NCI-H82 treated with DMSO at 0.1 percent for 48 hours (cell line): Measurements from ENCODE around the gene AADACL3.

ENCODE experiments used
- DNase-seq: peaks from one replicate; lab custom pipeline; 2025; ENCODE audit not compliant: unreplicated experiment; lab: John Stamatoyannopoulos, UW

Gene AADACL3

GRCh38 chr1:12763479-12763878, 47.6 kb downstream of the AADACL3 start:
- no peak for DNase-seq

- DNase-seq: no peak
These were observed 48.1 kb downstream of the AADACL3 start for GRCh38 chr1:12764016-12764415.

GRCh38 chr1:12769031-12769430, 53.1 kb downstream of the AADACL3 start:
- no peak for DNase-seq

GRCh38 chr1:12769976-12770505, 54.1 kb downstream of the AADACL3 start:
- DNase-seq: no peak

- no peak for DNase-seq
These were observed 54.7 kb downstream of the AADACL3 start for GRCh38 chr1:12770620-12771019.

GRCh38 chr1:12771186-12771585, 55.3 kb downstream of the AADACL3 start:
- no peak for DNase-seq

- DNase-seq: no peak
These were observed 56.6 kb downstream of the AADACL3 start for GRCh38 chr1:12772520-12772919.

- no peak for DNase-seq
These were observed 57.5 kb downstream of the AADACL3 start, which contains the start of gene PRAMEF12 for GRCh38 chr1:12773438-12773837. TSS of gene PRAMEF12 (plus strand) at chr1:12773738. CDS start at chr1:12774868, 1,130 bp downstream.

GRCh38 chr1:12774801-12775345, 59.0 kb downstream of the AADACL3 start:
- DNase-seq: no peak

- no peak for DNase-seq
These were observed 59.5 kb downstream of the AADACL3 start for GRCh38 chr1:12775443-12775842.

GRCh38 chr1:12776801-12777557, 61.1 kb downstream of the AADACL3 start:
- DNase-seq: no peak
